NCI-H2107 treated with DMSO at 0.1 percent for 48 hours (cell line): ENCODE data around the gene CACNB4.
"Not testable (repeated sequence)": the region's sequence is repeated elsewhere in the genome, so short reads cannot be mapped to it uniquely, and the experiment has no call there.

Experiments
- DNase-seq: peaks from one replicate; lab custom pipeline; 2025; ENCODE audit not compliant: unreplicated experiment; lab: John Stamatoyannopoulos, UW

CACNB4 gene

GRCh38 chr2:151828890-151829324 is 269.9 kb downstream of the CACNB4 start:
- no peak for DNase-seq

GRCh38 chr2:151828143-151828889 is 270.5 kb downstream of the CACNB4 start, which contains the start of gene ARL5A:
TSS of gene ARL5A (minus strand) at chr2:151828421. CDS start at chr2:151828176, 245 bp downstream.
- peak; percentile 81 for DNase-seq

GRCh38 chr2:151827564-151828142 is 271.2 kb downstream of the CACNB4 start:
- DNase-seq: no peak

- no peak for DNase-seq
Measured at GRCh38 chr2:151826737-151827157, 272.1 kb downstream of the CACNB4 start.

GRCh38 chr2:151824886-151825285 is 274.0 kb downstream of the CACNB4 start:
- DNase-seq: no peak

GRCh38 chr2:151823651-151824050 is 275.2 kb downstream of the CACNB4 start:
- no peak for DNase-seq

GRCh38 chr2:151819920-151820319 is 278.9 kb downstream of the CACNB4 start:
- DNase-seq: no peak

- DNase-seq: no peak
Measured at GRCh38 chr2:151817929-151818328, 280.9 kb downstream of the CACNB4 start.

GRCh38 chr2:151816843-151817242 is 282.0 kb downstream of the CACNB4 start:
- no peak for DNase-seq

- DNase-seq: no peak
Measured at GRCh38 chr2:151815821-151816489, 282.9 kb downstream of the CACNB4 start.

GRCh38 chr2:151810489-151810888 is 288.4 kb downstream of the CACNB4 start:
- DNase-seq: no peak

- no peak for DNase-seq
Measured at GRCh38 chr2:151809073-151809383, 289.8 kb downstream of the CACNB4 start.

GRCh38 chr2:151808258-151809072 is 290.4 kb downstream of the CACNB4 start:
- no peak for DNase-seq

- no peak for DNase-seq
Measured at GRCh38 chr2:151805961-151806360, 292.9 kb downstream of the CACNB4 start.

- DNase-seq: no peak
Measured at GRCh38 chr2:151805343-151805742, 293.5 kb downstream of the CACNB4 start.

- no peak for DNase-seq
Measured at GRCh38 chr2:151803811-151804210, 295.0 kb downstream of the CACNB4 start.

- DNase-seq: no peak
Measured at GRCh38 chr2:151802315-151802714, 296.5 kb downstream of the CACNB4 start.

GRCh38 chr2:151799886-151800292 is 299.0 kb downstream of the CACNB4 start:
- no peak for DNase-seq

GRCh38 chr2:151796774-151797173 is 302.1 kb downstream of the CACNB4 start:
- DNase-seq: no peak

GRCh38 chr2:151795646-151796240 is 303.1 kb downstream of the CACNB4 start:
- no peak for DNase-seq

GRCh38 chr2:151794422-151794821 is 304.4 kb downstream of the CACNB4 start:
- not testable (repeated sequence) for DNase-seq
